Left lung (tissue), 10 donors: ENCODE data around the gene BCL2L2. TPM values are rescaled to one million over a fixed set of nuclear protein-coding genes. Genes with fewer than 3 reads are reported as not detected.
A peak's percentile ranks its signal among the peaks of the same experiment; 100 is the strongest.

ENCODE experiments used
- ATAC-seq: fragments of 200-7000 bp; cut with Tn5 transposase; one replicate; pipeline ENCODE4 v1.9.1; 2020; ENCODE audit warnings: moderate library complexity
- DNase-seq, 4 donors: peaks; one replicate each; pipeline ENCODE4 v3.0.0-alpha.2; 2013 to 2020
- H3K27ac ChIP-seq, 2 donors: fragments of 200-600 bp; sonication (generic) in 1 of 2; one replicate each; pipeline versions ENCODE4 v1.5.0 to v1.8.0; 2020 to 2021
- H3K27me3 ChIP-seq, 2 donors: fragments of 200-600 bp; sonication (generic) in 1 of 2; one replicate each; pipeline versions ENCODE4 v1.5.0 to v1.8.0; 2020 to 2021
- H3K36me3 ChIP-seq, 2 donors: fragments of 200-600 bp; sonication (generic) in 1 of 2; one replicate each; pipeline versions ENCODE4 v1.5.0 to v1.8.0; 2020 to 2021
- H3K4me1 ChIP-seq, 2 donors: fragments of 200-600 bp; one replicate each; pipeline ENCODE4 v1.8.0; 2021
- H3K4me3 ChIP-seq, 2 donors: fragments of 200-600 bp; sonication (generic) in 1 of 2; one replicate each; pipeline versions ENCODE4 v1.5.0 to v1.8.0; 2020 to 2021; ENCODE audit warnings: mild to moderate bottlenecking in 1 of 2
- H3K9me3 ChIP-seq, 2 donors: fragments of 200-600 bp; sonication (generic) in 1 of 2; one replicate each; pipeline versions ENCODE4 v1.5.0 to v1.8.0; 2020 to 2021
- CTCF ChIP-seq, 2 donors: fragments of 200-600 bp; sonication (generic) in 1 of 2; IDR thresholded peaks; one replicate each; pipeline versions ENCODE4 v1.5.0 to v1.8.0; 2021; ENCODE audit warnings: antibody characterized with exemption in 2 of 2
- intact Hi-C, 2 donors: fragments of 100-400 bp; cut with DNase I; formaldehyde crosslinking; loops; one replicate each; pipeline versions ENCODE4 v1.11.2 to v1.14.2; 2022
- polyA plus RNA-seq, 6 donors: library from polyadenylated mRNA; unstranded; fragments of 120-200 nt; gene quantifications; one replicate each; pipeline ENCODE4 v1.2.1, GENCODE V29; 2013; ENCODE audit not compliant: insufficient read length in 6 of 6
- total RNA-seq, 2 donors: library from RNA; stranded (reverse); fragmentation: NEBNext Ultra II Directional; extraction: Animal tissue kit (Norgen Biotek cat#: 25700); gene quantifications; one replicate each; pipeline ENCODE4 v1.2.1, GENCODE V29; 2021
- donor health status: DM: no; HTN: yes; CAD: no.
- donor health status: DM: no; HTN: no; CAD: no.

Gene BCL2L2
- total and polyA plus RNA-seq, 8 donors, result 37.1 to 49.9 (median 40.4) TPM

DNA sequence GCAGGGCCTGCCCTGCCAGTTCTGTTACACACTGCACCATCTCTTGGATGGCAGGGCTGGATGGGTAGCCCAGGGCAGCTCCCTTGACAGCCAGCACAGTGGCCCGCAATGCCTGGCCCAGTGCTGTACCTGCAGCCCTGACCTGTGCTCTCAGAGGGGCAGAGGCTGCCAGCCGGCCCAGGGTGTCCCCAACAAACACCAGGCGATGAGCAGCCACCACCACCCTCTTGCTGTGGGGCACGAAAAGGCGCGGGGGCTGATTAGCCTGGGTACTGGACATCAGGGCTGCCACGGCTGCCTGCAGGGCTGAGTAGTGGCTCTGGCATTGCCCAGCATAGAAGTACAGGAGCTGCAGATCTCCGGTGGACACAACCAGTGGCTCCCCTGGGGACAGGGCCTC is 50.6 kb downstream of the BCL2L2 start:
- intact Hi-C loops, result no loop called here
- ATAC-seq, result no peak

DNA sequence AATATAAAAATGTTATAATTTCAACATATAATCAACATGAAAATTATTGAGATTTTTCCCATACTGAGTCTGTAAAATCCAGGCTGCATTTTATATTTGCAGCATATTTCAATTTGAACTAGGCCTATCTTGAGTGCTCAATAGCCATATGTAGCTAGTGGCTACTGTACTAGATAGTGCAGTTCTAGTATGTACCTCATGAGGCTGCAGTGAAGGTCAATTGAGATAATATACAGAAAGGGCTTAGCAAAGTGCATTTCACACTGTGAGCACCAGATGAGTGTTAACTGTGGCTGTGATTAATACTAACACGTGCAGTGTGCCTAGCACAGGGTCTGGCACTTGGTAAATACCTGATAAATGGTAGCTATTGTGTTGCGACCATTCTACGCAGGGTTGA is 51.4 kb downstream of the BCL2L2 start:
- peaks cover 0 to 30% of the 10 kb centered on the region in 2 donors for H3K27me3 ChIP-seq
- ATAC-seq, result no peak
- intact Hi-C loops, result no loop called here
- no peak for DNase-seq
- H3K4me1 ChIP-seq, result no peaks in the 10 kb centered on the region
- no peak overlapping the region for H3K27ac ChIP-seq
- no peak overlapping the region for H3K4me3 ChIP-seq
- peaks cover 0 to 6% of the 10 kb centered on the region in 2 donors for H3K36me3 ChIP-seq
- TF ChIP-seq CTCF (IDR thresholded peaks at IDR 0.05), result no peak
- no peaks in the 10 kb centered on the region for H3K9me3 ChIP-seq

More for the DNA sequence above, 50.6 kb downstream of the BCL2L2 start:
- H3K36me3 ChIP-seq, result peaks cover 0 to 6% of the 10 kb centered on the region in 2 donors
- H3K4me3 ChIP-seq, result no peak overlapping the region
- H3K9me3 ChIP-seq, result no peaks in the 10 kb centered on the region
- H3K4me1 ChIP-seq, result peaks cover 0 to 6% of the 10 kb centered on the region in 2 donors
- peak in 1 of 4 donors; percentile 65 for DNase-seq
- no peak overlapping the region for H3K27ac ChIP-seq
- no peak for TF ChIP-seq CTCF (IDR thresholded peaks at IDR 0.05)
- H3K27me3 ChIP-seq, result peaks cover 0 to 30% of the 10 kb centered on the region in 2 donors

DNA sequence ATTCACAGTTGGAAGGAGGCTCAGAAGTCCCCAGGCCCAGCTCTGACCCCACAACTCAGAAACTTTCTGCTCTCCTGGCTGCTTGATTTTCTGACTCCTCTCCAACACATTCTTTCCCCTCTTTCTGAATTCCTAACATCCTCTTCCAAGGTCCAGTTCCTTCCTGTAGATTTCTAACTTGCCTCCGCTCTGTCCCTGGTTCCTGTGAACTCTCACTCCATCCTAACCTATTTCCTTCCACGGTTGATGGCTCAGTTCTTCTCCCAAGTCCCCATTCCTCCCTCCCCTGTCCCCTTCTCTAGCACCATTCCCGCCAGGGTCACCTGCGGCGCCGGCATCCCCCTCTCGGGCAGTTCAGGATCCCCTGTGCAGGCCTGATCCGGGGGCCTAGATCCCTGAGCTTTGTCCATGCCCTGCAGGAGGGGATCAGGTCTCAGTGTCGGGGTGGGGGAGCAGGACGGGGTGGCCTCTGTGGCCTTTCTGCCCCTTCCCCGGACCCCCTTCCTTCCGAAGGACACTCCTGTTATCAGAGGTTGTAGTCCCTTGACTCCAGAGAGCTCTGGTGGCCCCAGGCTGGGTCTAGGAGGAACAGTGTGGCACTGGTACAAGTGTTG is 52.0 kb downstream of the BCL2L2 start:
- H3K4me1 ChIP-seq, result no peaks in the 10 kb centered on the region
- intact Hi-C loops, result no loop called here
- no peak for ATAC-seq
- TF ChIP-seq CTCF (IDR thresholded peaks at IDR 0.05), result no peak
- no peaks in the 10 kb centered on the region for H3K9me3 ChIP-seq
- peaks cover 0 to 30% of the 10 kb centered on the region in 2 donors for H3K27me3 ChIP-seq
- peak in 1 of 4 donors; percentile 72 for DNase-seq
- H3K27ac ChIP-seq, result no peak overlapping the region
- no peak overlapping the region for H3K4me3 ChIP-seq
- peaks cover 0 to 6% of the 10 kb centered on the region in 2 donors for H3K36me3 ChIP-seq

- H3K27ac ChIP-seq, result no peak overlapping the region
- H3K27me3 ChIP-seq, result peaks cover 0 to 30% of the 10 kb centered on the region in 2 donors
- no peak for TF ChIP-seq CTCF (IDR thresholded peaks at IDR 0.05)
- H3K9me3 ChIP-seq, result no peaks in the 10 kb centered on the region
- no peaks in the 10 kb centered on the region for H3K4me1 ChIP-seq
- ATAC-seq, result no peak
- H3K4me3 ChIP-seq, result no peak overlapping the region
- peaks cover 0 to 6% of the 10 kb centered on the region in 2 donors for H3K36me3 ChIP-seq
- no peak for DNase-seq
- intact Hi-C loops, result no loop called here
These were observed 52.6 kb downstream of the BCL2L2 start for GRCh38 chr14:23359167-23359626.

DNA sequence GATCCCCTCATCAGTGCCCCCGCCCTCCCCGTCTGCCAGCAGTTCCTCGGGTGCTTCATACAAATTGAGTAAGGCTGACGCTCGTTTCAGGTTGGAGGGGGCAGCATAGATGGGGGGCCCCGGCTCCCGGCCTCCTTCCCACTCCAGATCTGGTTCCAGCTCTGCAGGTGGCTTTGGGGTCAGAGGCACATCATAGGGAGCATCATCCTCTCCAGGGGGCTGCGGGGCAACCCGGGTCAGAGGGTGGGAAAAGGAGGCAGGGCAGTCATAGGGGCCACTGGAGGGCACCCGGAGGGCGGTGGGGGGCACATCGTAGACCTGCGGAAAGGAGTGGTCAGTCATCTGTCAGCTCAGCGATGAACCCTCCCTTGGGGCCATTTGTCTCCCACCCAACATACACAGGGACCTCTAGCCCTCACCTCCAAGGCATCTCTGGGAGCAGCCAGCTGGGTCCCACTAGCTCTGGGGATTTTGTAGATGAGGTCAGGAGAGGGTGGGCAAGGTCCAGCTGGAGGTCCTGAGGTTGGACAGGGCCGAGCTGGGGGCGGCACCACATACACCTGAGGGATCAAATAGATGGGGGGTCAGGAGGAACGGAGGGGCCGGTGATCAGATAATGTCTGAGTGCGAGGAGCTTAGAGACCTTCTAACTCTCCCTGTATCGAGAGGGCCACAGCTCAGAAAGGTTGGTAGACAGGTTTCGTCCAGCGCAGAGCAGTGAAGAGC is 53.3 kb downstream of the BCL2L2 start:
- ATAC-seq (no peak), DNase-seq (no peak)
- H3K27ac ChIP-seq, result no peak overlapping the region
- H3K4me3 ChIP-seq, result no peak overlapping the region
- H3K36me3 ChIP-seq, result peaks cover 0 to 6% of the 10 kb centered on the region in 2 donors
- H3K4me1 ChIP-seq, result no peaks in the 10 kb centered on the region
- no peak for TF ChIP-seq CTCF (IDR thresholded peaks at IDR 0.05)
- H3K27me3 ChIP-seq, result peaks cover 4 to 30% of the 10 kb centered on the region in 2 donors
- intact Hi-C loops, result no loop called here
- no peaks in the 10 kb centered on the region for H3K9me3 ChIP-seq
